GM19455 (cell line): ENCODE data around the gene PLCH1.

Experiments
- ATAC-seq: cut with Tn5 transposase; IDR thresholded peaks from one replicate; pipeline ENCODE4 v1.9.1; 2021; ENCODE audit not compliant: unreplicated experiment

Gene PLCH1

DNA sequence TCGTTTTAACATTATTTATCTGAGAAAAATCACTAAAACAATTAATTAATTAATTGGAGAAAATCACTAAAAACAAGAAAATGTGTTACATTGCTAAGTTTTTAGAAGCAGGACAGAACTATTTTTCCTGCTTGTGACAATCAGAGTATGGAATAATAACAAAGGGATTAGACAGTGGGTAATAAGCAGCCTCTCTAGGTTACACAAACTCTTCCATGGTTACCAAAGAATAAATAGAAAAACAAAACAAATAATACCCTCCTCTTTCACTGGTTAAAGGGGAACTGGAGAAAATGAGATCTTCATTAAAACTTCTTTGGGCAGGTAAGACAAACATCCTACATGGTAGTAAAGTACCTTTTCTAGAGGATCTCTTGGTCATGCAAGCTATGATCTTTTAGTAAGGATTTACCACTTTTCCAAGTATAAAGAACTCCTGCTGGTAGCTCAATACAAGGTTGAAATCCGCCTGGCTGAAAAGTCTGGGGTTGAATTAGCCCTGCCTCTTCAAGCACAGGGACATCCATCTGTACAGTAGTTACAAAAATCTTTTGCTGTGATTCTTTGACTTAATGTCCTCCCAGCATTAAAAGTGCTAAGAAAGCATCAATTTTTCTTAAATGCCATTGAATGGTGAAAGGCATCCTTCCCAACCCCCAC is 2.5 kb upstream of the PLCH1 start:
- no peak for ATAC-seq

DNA sequence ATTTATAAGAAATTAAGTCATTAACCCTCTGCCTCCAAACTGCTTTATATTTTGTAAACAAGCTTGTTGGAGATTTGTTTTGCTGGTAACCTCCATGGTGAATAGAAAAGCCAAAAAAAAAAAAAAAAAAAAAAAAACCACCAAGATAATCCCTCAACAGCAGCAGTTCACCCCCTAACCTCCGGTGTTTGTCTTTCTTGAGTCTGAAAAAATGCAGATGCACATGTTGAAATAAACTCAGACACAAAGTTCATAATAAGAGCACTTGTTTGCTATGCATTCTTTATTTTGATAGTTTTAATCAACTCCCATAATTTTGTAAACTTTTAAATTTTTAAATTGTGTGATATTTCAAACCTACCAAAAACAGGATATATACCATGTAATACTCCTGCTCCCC is 1.8 kb upstream of the PLCH1 start:
- ATAC-seq = no peak

DNA sequence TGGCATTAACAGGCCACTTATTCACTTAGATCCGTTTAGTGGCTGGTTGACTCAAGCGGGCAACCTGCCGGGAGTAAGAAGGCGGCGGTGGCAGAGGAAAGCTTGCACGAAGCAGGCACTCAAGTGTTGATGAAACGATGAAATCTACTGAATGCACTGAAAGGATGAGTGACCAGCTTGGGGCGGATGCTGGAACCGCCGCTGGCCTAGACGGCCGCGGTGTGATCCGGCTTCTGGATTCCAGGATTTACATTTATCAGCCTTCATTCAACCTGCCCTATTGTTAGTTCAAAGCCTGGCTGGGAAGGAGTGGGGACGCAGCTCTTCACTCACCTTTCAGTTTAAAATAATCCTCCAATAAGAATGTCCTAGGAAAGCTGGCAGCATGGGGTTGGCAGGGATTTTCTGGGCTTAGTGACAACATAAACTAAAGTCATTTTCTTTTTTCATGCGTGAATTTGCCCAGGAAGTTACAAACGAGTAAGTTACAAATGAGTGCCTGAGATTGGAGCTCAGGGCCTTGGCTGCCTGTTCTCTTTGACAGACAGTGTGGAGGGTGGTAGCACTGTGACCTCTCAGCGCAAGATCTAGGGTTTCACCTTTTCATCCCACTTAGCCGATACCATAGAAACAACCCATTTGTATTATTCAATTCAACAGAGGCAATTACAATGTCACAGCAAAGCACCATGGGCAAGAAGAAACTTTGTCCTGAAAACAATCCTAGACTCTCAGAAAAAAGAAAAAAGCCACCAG is 1.1 kb upstream of the PLCH1 start:
- no peak for ATAC-seq

DNA sequence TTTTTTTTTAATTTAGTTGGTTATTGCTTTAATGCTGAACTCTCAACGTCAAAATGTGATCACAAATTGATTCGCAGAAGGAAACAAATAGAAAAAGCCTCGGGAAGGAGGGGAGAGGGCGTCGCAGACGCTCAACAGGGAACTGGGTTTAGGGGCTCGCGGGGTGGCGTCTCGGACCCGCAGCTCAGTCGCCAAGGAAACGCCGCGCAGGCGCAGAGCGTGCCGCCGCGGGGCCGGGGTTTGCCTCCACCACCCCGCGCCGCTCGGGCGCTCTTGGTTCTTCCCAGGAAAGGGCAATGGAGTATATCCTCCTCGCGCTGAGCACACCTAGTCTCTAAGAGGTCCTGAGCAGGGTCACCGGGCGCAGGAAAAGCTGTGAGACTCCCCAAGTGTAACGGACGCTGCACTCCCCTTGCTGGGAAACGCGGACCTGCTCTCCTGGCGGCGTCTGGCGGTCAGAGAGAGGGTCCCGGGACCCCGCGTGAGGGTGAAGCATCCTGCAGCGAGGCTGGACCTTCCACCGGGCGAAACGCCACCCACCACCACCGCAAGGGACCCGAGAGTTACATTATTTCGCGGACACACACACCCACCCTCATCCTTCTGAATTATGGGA is 753 bp downstream of the PLCH1 start:
- ATAC-seq = peak; percentile 43

DNA sequence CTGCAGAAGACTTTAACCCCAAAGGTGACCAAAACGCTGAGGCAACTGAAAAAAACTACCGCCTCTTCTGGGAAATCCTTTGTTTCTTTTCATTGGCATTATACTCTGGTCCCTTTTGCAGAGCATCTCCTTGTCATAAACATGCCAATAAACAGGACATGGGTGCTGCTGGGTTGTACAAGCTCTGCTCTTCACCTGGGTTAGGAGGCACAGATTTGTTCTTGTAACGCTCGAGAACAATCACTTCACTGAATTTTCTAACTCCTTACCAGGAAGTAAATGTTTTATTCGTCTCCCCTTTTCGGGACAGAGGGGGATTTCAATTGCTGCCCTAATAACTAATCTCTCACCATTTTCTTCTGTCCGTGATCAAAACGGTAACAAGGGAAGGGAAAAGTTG is 1.3 kb downstream of the PLCH1 start:
- ATAC-seq = no peak

DNA sequence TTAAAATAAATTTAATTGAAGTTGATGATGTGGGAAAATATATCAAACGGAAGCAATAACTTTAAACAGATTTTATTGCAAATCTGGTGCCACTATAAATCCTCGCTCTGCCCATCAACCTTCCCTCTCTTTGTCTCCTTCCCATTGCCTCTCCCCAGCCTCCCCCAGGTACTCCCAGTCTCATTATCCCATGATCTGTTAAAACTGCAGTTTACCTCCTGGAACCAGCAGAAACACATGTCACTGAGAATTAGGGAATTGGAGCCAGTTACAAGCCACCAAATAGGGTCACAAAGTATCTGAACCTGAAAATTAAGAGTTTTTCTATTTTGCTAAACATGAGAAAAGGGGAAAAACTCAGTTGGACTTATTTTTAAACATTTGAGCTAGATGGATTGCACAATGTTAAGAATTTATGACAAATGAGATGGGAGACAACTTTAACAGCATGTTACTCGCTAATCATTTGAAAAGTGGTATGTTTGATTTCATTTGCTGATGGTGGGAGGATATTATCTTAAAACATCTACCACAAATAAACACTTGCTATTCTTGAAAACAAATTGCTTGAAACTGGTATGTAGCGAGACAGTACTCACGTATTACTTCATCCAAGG is 2.4 kb downstream of the PLCH1 start:
- no peak for ATAC-seq

DNA sequence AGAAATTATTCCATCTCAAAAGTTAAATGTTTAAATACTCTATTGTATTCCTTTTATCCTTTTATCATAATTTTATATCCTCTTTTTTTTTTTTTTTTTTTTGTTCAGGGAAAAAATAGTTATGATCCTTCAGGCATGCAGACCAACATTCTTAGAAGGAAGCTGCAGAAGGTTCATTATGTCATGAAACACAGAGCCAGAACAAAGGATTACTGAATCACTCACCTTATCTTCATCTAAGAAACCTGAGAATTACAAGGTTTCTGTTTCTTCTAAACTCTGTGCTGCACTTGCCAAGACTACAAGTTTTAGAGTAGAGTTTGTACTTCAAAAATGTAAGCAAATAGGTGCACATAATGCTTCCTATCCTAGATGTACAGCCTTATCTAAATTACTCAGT is 3.3 kb downstream of the PLCH1 start:
- ATAC-seq = no peak

DNA sequence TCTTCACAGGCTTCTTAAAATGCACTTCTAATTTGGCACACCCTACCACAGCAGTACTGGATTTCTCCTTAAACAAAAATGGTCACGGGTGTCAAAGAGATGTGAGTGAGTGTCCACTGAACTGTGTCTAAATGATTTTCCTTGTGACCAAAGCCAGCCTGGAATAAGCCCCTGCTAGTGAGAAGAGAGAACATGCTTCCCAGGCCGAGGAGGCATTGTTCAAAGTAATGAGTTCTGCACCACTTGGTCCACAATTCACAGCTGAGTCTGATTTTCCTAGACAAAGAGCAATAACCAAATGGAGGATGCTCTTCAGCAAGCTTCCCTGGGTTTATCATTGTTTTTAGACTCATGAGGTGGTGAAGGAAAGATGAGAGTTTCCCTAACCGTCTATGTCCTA is 3.8 kb downstream of the PLCH1 start:
- no peak for ATAC-seq

DNA sequence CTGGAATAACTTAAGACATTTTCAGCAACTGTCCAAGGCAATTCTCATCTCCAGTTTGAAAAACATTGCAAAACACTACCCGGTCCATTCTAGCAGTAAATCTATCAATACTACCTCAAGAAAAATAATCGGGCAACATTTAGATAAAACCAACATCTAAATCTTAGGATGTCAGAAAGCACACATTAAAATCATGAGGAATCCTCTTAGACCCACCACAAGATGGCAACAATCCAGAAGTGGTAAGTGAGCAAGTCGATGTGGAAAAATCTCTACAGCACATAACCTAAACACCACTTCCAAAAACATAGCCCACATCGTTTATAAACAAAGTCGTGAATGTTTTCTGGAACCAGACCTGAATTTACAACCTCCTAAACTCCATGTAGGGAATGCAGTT is 5.7 kb downstream of the PLCH1 start:
- no peak for ATAC-seq

DNA sequence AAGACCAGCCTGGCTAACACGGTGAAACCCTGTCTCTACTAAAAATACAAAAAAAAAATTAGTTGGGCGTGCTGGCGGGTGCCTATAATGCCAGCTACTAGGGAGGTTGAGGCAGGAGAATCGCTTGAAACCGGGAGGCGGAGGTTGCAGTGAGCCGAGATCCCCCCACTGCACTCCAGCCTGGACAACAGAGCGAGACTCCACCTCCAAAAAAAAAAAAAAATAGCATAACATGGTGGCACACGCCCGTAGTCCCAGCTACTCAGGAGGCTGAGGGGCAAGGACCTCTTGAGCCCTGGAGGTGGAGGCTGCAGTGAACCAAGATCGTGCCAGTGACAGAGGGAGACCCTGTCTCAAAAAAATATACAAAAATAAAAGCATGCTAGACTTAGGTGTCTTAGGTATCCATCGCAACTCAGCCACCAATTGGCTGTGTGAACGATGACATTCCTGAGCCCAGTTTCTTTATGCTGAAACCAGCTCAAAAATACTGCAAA is 6.2 kb downstream of the PLCH1 start:
- no peak for ATAC-seq

DNA sequence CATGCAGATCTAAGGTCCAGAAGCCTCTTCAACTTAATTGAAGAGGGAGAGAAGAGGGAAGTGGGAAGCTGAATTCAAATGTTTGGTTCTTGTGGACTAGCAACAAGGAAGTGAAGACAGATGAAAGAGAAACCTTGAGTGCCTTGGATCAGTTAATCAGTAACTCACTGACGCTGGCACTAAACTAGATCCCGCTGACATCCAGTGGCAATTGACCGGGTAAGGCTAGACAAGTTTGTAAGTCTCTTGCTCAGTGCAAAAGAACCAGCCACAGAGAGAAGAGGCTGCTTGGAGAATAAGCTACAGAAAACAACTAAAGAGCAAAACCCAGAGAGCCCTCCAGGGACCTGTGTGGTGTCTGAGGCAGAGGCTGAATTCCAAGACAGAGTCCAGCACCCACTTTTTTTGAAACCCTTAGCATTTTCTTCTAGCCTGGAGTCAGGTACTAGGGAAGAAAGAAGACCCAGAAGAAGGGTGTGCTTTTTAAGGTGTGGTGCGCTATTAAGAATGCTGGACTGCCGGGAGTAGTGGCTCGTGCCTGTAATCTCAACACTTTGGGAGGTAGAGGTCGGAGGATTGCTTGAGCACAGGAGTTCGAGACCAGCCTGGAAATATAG is 6.9 kb downstream of the PLCH1 start:
- peak; percentile 67 for ATAC-seq

DNA sequence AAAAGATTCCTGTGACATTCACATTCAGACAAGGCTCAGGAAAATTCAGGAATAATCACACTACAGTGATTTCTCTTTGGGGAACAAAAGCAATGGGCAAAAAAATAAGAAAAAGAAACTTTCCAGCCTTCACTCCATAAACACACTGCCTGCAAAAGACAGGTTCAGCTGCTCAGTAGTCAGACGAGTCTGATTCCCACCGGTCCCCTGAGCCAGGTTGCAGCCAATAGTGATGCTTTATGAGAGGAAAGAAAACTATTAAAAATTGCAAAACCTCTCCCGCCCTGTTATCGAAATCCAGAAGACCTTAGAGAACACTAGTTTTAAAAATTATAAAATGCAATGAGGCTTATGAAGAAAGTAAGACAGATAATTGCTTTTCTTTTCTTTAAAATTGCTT is 8.5 kb downstream of the PLCH1 start:
- ATAC-seq = no peak

DNA sequence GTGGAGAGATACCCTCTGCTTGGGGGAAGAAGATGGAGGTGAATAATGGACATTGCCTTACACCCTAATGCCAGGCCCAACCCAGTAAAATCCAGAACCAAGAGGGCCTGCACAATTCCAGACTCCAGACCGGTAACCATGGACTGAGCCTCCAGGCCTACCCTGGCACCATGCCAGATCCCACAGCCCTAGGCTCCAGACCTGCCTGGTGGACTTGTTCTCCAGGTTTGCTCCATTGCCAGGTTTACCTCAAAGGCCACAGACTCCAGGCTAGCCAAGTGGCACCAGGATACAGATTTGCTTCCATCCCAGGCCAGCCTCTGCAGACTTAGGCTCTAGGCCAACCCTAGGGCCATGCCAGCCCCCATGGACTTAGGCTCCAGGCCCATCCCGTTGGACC is 14.0 kb downstream of the PLCH1 start:
- no peak for ATAC-seq

DNA sequence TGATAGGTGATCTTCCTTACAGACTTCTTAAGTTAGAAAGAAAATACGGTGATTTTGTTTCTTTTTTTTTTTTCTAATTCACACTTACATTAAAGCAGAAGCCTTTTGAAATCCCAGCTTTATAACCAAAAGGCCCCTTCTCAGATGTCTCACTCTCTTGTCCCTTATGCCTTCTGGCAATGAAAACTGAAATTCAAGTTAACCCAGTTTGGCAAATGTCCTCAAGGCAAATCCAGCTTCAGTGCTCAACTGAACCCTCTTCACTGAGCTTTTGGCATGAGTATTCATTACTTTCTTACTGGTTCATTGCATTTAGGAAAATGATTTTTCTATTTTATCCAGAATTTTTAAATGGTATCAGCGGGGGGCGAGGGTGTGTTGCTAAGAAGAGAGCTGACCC is 17.0 kb downstream of the PLCH1 start:
- no peak for ATAC-seq

DNA sequence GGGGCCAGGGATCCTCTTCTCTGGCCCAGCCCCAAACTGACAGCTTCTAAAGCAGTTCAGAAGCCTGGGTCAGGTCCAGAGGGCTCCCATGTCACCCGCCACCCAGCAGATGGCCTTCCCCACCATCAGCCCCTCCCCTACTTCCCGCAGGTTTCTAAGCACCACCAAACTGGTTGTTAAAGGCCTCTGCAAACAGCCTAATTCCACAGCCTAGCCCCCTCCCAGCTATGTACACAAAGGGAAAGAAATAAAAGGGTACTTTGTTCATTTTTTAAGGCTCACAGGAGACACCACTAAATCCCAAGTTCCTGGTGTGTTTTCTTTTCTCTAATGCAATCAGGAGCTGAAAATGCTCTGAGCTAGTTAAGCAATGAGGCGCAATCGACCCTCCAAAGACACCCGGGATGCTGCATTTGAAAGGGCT is 30.6 kb downstream of the PLCH1 start:
- no peak for ATAC-seq

DNA sequence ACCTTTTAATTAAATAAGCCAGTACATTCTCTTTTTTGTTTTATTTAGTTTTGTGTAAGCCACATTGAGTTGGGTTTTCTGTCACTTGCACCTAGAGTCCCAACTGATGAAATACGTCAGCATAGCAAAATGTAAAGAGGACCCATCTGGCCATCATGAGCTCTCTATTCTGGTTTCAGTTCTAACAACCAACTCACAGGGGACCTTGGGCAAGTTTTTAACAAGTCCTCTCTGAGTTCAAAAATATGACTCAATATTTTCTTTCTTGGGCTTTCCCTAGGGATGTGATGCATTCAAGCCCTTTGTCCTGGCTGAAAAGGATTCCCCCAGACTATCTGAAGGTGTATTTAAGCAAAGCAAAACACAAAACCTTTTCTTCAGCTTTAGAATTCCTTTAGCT is 32.9 kb downstream of the PLCH1 start:
- ATAC-seq = peak; percentile 80

DNA sequence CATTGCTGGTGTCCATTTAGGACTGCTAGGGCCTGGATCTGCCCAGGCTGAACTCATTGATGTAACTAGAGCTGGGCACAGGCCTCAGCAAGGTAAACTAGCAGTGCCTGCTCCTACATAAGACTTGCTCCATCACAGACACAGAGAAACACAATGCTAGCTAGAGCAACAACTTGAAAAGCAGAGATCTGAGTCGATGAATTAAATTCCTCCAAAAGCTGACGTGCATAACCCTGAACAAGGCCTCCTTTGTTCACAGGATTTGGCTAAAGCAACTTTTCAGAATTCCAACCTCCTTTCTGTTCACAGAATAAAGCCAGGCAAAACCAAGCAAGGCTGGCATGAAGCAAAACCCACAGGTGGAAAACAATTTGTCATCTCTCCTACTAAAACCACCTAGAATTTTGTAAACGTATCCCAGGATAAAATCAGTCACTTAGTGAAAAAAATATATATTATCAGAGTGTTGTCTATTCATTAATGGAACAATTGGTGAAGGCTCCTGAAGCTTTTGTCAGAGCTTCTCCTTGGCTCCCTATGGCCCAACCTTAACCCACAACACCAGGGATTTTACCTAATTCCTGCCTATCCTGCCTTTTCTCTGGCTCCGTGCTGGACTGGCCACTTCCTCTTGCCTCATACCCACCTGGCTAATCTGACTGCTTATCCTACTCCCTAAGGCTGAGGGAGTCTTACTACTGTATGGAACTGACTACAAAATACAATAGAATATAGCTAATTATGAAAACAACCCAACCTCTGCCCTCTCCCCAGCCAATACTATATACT is 39.9 kb downstream of the PLCH1 start:
- no peak for ATAC-seq

DNA sequence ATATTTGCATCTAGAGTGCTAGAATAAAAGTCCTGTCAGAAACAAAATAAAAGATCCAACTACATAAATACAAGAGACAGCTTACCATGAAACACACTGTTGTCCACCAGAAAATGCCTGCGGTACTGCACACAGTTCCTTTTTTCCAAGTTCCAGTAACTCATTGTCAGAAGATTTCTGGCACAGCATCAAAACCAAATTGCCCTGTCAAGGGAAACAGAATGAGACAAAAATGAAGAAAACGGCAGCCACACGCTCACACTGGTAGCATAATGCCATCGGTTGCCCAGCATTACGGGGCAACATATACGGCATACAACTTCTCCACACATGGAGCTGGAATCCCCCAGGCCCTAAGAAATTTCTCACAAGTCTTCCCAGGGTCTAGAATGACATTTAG is 40.8 kb downstream of the PLCH1 start:
- no peak for ATAC-seq

DNA sequence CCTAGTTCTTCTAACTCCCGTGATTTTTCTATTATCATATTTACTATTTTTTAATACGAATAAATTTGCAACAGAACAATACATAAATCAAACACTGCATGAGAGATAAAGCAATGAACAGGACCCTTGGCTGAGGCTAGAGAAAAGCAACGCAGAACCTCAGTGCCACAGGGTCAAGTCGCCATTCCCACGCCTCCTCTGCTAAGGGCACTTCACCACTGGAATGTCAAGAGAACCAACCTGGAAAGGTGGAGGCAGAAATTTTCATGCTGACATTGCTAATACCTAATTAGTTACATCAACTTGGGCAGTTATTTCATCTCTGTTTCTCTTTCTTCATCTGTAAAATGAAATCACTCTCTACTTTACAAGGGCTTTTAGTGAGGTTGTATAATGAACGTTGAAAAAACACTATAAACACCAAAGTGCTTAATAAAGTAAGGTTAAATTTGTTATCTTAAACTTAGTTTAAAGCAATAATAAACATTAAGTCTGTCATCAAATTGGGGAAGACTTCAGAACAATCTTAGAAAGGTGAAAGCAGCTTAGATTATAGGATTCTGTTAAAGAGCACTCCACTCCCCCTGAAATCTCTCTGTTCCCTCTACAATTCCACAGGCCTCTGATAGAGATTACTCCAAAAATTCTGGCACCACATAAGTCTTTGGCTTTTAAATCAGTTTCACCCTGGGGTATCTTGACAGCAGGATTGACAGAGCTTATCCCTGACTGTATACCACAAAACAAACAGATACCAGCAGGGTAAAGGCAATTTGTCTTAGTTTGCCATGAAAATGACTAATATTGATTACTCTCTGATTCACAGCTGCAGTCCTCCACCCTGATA is 41.9 kb downstream of the PLCH1 start:
- no peak for ATAC-seq
